ENCODE data around the gene TGM4.

GRCh38 chr3:44890852-44891251, 16.4 kb downstream of the TGM4 start:
- TF ChIP-seq CTCF (IDR thresholded peaks at IDR 0.05) (no peak), EZH2 (IDR thresholded peaks at IDR 0.05; ENCODE audit: borderline replicate concordance, insufficient read depth, low read depth, low read length, poor library complexity, severe bottlenecking) (no peak)
